PC-9 (cell line): ENCODE data around the gene ZMIZ1.

Experiments used
- CTCF ChIP-seq: fragments of 200-600 bp; sonication (generic); conservative IDR thresholded peaks from 2 replicates; pipeline ENCODE4 v1.6.1; 2017; ENCODE audit warnings: mixed run types, antibody characterized with exemption, mild to moderate bottlenecking, moderate library complexity
- EZH2 ChIP-seq: fragments of 200-600 bp; sonication (generic); IDR thresholded peaks from 2 replicates; pipeline ENCODE4 v1.8.0; 2017; ENCODE audit warnings: antibody characterized with exemption, low read depth

DNA sequence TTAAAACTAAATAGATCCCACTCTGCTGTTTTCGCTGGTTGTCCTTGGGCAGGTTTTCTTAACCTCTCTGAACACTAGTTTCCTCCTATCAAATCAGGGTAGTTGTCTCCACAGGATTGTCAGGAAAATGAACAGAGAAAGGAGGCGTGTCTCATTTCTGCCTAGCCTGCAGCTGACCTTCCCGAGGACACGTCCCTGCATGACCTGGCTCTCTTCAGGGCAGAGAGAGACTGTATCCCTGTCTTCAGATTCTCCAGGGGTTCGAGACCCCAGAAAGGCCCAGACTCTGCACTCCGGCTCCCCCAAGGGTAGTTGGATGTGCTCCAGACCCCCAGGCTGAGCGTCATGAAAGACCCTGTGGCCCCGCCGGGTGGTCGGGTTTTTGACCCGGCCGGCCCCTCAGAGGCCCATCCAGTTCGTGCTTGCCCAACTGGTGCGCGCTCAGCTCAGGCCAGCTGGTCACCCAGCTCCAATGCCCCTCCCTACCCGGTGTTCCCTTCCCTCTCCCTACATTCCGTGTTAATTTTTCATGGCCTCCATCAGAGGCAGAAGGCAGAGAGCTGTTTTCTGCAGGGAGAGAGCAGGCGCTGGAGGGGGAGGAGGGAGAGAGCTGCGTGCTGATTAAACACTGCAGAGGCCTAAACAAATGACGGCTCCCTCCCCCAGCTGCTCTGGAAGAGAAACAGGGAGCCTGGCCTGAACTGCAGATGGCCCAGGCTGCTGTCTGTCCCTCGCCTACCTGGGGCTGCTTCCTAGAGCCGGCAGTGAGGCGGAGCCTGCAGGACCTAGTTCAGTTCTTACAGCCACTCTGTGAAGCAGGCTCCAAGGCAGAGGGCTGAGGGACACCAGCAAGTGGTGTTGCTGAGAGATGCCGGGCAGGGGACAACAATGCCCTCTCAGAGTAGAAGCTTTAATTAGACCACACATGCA lies 192.3 kb downstream of the ZMIZ1 start:
- TF ChIP-seq CTCF (no peak), EZH2 (no peak)
